NOMO-1 treated with DMSO at 0.1 percent for 48 hours (cell line): ENCODE measurements around the gene MAP1LC3B2.
"Not testable (repeated sequence)": the region's sequence is repeated elsewhere in the genome, so short reads cannot be mapped to it uniquely, and the experiment has no call there.

Experiments
- DNase-seq: peaks from one replicate; lab custom pipeline; 2025; ENCODE audit not compliant: unreplicated experiment; lab: John Stamatoyannopoulos, UW

The MAP1LC3B2 gene

DNA sequence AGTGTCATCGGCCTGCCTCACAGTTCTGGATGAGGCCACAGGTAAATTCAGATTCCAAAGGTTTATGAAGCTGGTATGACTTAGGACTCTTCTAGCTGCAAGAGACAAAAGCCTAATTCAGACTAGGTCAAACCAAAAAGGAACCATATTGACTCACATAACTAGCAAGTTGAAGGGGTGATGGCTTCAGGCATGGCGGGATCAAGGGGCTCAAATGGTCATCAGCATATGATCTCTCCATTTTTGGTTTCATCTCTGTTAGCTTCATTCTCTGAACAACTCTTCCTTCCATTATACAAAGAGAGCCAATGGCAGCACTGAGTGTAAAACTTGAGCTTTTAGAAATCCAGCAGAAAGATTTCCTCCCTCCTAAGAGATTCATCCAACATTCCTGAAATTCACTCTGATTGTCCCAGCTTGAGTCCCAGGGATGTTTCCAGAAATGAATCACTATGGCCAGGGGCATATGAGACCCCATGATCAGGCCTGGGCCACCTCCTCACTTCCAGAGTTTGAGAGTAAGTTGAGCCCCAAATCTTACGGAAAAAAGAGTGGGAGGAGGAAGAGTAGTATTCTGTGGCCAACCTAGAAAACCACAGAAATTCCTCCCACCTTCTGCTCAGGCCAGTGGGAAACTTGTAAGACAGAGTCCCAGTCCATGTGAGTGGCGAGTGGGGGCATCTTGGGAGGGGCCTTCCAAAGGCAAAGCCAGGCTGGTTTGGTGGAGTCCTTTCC, 2.0 kb upstream of the MAP1LC3B2 start:
- DNase-seq: no peak

DNA sequence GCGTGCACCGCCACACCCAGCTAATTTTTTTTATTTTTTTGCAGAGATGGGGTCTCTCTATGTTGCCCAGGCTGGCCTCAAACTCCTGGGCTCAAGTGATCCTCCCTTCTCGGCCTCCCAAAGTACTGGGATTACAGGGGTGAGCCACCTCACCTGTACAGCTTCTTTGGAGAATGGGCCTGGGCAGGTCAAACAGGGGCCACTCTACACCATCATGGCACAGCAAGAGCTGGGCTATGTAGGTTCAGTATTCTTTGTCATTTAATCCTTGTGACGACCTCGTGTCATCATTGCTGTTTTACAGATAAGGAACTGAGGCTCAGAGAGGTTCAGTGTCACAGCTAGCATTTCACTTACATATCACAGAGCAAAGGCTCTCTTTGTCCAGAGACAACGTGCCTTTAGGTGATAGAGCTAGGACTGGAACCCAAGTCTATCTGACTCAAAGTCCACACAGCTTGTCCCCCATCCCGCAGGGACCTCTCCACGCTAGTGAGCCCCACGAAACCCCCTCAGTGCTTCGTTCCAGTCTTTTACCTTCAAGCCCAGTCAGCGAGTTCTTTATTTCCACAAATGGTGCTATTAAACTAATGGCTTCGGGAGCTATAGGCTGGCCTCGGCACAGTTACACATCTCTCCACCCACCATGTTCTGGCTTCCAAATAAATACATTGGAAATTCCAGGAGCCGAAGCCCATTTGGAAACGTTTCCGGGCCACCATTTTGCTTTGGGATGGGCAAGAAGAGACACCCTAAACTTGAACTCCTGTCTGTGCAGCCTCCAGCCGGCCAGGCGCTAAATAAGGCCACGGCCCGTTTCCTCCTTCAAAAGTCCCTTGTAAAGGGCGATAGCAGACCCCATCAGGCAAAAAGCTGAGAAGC, 660 bp upstream of the MAP1LC3B2 start:
- no peak for DNase-seq

DNA sequence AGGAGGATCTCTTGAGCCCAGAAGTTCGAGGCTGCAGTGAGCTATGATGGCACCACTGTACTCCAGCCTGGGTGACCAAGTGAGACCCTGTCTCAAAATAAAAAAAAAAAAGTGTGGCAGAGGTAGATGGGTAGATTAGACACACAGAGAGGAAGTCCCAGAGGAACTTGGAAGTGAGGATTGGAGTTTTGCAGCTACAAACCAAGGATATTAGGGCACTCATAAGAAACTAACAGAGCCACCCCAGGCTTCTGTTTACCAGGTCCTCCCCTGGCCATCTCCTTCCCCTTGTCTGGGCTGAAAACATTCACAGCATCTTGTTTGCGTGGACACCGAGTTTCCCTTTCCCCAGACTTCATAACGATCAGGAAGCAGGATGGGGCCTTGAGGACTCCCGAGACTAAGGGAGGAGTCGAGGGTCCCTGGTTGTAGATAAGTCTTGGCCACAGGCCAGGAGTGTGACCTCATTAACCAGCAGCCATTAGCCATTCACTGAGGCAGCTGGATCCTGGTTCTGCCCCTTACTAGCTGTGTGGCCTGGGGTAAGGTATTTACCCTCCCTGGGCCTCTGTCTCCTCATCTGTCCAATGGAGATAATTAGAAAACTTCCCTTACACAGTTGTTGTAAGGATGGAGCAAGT, 2.1 kb downstream of the MAP1LC3B2 start:
- no peak for DNase-seq

DNA sequence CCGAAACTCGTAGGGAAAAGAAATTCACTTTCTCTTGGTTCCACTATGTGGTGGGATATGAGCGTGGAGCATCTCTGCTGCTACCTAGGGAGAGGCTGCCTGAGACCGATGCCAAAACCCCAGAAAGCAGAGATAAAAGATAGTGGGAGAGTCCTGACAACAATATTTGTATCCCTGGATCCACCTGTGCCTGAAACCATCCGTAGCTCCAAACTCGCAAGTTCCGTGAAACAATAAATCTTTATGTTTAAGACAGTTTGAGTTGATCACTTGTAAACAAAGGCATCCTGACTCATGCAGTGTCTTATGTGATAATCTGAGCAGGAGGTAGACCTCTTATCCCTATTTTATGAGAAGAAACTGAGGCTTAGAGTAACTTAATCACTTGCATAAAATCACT, 2.9 kb downstream of the MAP1LC3B2 start:
- DNase-seq: no peak

DNA sequence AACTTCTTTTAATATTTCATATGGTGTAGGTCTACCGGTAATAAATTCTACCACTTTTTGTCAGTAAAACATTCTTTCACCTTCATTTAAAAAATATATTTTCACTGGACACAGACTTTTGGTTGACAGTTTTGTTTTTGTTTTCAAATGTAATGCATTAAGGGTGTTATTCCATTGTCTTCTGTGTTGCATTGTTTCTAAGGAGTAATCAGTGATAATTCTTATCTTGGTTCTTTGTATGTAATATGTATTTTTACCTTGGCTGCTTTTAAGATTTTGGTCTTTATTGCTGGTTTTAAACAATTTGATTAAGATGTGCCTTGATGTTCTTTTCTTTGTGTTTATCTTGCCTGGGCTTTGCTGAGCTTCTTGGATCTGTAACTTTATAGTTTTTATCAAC, 4.1 kb downstream of the MAP1LC3B2 start:
- peak; percentile 2 for DNase-seq

DNA sequence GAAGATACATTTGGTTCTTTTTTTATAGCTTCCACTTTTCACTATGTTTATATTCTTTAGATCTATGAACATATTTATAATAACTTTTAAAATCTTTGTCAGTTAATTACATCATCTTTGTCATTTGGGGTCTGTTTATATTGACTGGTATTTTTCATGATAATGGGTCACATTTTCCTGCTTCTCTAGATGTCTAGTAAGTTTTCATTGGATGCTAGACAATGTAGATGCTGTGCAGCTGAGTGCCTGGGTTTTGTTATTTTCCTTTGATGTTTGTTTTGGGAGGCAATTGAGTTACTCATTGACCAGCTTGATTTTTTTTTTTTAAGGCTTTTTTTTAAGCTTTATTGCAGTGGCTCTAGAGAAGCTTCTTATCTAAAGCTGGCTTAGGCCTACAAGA, 4.9 kb downstream of the MAP1LC3B2 start:
- no peak for DNase-seq

DNA sequence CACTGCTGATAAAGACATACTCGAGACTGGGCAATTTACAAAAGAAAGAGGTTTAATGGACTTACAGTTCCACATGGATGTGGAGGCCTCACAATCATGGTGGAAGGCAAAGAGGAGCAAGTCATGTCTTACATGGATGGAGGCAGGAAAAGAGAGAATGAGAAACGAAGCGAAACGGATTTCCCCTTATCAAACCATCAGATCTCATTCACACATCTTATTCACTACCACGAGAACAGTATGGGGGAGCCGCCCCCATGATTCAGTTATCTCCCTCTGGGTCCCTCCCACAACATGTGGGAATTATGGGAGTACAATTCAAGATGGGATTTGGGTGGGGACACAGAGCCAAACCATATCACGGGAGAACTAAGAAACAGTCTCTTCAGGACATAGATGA, 6.0 kb downstream of the MAP1LC3B2 start:
- not testable (repeated sequence) for DNase-seq

DNA sequence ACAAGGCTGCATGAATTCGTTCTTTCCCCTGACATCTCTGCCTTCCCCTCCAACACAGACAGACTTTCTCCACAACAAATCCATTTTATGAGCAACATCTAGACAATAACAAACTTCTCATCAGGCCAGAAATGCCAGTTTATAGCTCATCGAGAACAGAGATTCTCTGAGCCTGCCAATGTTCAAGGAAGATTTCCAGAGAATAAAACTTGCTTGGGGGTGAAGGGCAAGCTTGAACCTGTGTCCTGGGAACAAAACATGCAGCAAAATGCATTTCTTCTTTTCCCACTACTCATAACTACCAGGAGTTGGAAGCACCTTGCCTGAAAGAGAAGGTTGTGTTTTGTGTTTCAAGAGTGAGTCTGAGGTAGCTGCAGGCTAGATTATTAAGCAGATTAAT, 6.8 kb downstream of the MAP1LC3B2 start:
- DNase-seq: no peak

DNA sequence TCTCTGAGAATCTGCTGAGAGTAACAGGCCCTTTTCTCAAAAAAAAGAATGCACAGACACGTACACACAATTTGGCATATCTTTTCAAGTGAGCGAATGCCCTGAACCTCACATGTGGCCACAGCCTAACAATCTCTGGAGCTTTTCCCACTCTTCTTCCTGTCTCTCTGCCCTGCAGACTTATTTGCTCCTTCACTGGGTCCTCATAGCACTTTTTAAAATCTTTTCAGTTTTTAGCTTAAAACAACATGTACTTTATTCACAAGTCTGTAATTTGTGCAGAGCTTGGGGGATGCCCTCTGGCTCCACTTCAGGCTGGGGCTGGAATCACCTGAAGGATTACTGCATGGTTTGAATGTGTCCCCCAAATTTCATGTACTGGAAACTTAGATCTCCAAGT, 9.0 kb downstream of the MAP1LC3B2 start:
- DNase-seq: no peak

DNA sequence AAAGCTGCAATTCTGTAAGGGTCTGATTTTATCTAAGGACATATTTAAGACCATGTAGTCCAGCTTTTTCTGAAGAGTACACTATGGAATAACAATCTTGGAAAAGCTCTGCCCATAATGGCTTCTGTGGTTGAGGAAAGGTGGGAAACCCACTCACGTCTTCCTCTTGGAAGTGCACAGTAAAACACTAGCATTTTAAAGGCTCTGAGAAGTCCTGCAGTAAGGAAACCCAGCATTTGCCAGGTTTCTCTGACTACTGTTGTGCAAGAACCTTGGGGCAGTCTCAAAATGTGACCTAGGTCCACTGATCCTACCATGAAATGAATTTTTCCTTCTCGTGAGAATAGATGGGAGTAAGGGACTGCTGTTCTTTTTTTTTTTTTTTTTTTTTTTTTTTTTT, 11.9 kb downstream of the MAP1LC3B2 start:
- no peak for DNase-seq

DNA sequence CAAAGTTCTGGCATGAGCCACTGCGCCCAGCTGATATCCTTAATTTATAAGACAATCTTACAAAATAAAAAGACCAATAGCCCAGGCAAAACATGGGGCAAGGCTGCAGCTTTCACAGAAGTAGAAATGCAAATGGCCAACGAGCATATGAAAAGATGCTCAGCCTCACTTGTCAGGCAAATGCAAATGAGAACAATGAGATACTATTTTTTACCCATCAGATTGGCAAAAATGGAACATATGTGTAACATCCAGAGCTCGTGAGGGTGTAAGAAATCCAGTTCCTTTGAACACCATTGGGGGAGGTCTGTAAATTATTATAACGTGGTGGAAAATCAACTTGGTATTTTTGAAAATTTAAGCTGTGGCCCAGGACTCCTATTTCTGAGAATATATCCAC, 14.6 kb downstream of the MAP1LC3B2 start:
- no peak for DNase-seq

DNA sequence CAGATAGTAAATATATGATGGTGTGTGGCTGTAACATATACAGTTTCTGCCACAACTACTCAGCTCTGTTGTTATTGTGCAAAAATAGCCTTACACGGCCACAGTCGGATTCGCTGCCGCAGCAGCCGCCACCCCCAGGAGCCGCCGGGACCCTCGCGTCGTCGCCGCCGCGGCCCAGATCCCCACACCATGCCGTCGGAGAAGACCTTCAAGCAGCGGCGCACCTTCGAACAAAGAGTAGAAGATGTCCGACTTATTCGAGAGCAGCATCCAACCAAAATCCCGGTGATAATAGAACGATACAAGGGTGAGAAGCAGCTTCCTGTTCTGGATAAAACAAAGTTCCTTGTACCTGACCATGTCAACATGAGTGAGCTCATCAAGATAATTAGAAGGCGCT, 16.6 kb downstream of the MAP1LC3B2 start:
- DNase-seq: not testable (repeated sequence)

DNA sequence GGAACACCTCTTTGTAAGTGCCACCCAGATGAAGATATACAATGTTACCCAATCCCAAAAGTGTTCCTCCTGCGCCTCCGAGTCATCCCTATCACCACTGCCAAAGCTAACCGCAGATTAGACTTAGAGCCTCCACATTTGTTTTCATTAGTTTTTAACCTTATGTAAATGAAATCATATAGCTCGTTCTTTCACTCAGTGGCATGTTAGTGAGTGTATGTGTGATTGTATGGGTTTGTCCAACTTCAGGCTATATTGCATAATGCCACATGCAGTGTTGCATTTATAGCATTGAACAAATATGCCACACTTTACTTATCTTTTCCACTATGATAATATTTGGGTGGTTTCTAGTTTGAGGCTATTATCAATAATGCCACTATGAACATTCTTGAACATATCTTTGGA, 18.0 kb downstream of the MAP1LC3B2 start:
- DNase-seq: no peak

DNA sequence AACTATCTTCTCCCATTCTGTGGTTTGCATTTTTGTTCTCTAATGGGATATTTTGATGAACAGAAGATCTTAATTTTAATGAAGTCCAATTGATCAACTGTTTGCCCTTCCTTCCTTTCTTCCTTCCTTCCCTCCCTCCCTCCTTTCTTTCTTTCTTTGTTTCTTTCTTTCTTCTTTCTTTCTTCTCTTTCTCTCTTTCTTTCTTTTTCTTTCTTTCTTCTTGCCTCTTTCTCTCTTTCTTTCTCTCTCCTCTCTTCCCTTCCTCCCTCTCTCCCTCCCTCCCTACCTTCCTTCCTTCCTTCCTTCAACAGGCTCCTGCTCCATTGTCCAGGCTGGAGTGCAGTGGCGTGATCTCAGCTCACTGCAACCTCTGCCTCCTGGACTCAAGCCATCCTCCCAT, 18.9 kb downstream of the MAP1LC3B2 start:
- DNase-seq: no peak

DNA sequence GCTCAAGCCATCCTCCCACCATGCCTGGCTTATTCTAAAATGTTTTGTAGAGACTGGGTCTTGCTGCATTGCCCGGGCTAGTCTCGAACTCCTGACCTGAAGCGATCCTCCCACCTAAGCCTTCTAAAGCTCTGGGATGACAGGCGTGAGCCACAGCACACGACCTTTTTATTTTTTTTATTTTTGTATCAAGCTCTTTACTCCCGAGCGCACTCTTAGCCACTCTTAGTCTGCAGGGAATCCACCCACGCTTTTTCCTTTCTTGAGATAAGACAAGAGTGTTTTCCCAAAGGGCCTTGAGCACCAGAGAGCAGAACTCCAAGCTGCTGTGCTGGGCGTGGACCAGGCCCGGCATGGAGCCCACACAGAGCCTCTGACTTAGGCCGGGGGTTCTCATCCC, 23.4 kb downstream of the MAP1LC3B2 start:
- DNase-seq: no peak

DNA sequence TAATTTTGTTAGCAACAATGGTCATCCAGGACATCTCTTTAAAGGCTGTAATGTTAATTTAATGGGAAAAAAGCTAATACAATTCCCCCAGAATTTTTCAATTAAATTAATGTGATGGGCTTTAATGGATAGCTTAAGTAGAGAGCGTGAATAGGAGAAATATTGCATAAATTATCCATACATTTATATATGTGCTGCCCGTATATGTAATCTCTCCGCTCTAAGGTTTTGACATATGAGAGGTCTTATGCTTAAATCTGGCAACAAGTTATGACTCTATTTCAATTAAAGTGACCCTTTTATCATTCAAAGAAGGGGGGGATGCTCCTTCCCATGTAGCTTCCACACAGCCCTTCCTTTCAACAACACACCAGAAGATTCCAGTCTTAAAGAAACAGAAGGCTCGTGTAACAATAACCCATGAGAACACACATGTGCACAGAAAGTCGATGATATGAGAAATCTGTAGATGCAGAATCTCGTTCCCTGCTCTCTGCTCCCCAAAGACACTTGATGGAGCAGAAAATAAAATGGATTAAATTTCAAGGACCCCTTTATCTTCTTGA, 24.0 kb downstream of the MAP1LC3B2 start:
- no peak for DNase-seq

DNA sequence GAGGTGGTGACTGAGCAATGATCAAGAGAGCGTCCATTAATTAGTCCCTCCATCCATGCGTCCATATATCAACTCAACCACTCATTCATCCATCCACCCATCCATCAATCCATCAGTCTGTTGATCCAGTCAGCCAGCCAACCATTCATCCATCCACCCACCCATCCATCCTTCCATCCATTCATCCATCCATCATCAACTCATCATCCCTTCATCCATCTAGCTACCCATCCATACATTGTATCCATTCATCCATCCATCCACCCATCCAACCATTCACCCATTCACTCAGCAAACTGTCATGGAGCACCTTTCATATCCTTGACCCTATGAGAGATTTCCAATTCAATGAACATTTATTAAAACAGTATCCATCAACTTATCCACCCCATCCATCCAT, 28.1 kb downstream of the MAP1LC3B2 start:
- DNase-seq: no peak

DNA sequence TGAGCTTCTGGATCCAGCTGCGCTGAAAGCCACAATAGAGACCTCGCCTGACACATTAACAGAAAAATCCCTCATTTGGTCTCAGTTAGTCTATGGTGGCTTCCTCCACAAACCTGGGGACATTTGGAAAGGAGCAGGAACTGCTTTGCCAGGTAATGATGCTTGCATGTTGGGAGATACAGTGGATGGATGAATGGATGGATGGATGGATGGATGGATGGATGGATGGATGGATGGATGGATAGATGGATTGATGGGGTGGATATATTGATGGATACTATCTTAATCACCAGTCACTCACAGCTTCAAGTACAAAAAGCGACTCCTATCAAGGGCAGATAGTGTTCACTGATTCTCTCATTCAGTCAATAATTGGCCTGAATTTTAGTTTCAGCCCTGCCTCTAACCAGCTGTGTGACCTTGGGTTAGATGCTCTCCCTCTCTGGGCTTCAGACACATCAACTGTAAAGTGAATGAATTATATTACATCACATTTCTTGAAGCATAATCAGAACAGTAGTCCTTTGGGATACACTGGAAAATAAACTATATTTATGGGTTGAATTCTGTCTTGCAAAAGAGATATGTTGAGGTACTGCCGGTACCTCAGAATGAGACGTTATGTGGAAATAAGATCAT, 29.3 kb downstream of the MAP1LC3B2 start:
- no peak for DNase-seq

DNA sequence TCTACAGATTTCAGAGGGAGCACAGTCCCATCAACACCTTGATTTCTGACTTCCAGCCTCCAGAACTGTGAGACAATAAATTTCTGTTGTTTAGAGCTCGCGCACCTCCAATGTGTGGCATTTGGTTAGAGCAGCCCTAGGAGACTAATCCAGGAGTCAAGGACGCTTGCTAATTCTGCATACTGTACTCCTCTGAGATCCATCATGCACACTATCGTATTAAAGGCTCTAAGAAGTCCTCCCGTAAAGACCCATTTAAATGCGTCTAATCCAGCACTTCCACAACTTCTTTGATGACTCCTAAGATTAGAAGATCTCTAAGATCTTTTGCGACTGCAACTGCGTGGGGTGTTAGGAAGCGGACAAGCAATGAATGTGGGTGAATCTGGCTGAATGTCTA, 30.4 kb downstream of the MAP1LC3B2 start:
- no peak for DNase-seq

DNA sequence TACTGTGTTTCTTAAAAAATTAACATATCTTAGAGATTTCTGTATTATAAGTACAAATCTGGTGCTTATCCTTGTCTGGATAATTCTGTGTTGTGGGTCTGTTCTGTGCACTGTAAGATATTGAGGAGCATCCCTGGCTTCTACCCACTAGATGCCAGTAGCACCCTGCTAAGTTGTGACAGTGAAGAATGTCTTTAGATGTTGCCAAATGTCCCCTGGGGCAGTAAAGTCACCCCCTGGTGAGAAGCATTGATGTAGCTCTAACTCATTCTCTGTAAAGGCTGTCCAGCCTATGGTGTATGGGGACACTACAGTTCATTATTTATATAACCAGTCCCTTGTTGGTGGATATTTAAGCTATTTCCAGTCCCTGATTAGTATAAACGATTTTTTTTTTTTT, 31.4 kb downstream of the MAP1LC3B2 start:
- DNase-seq: peak; percentile 53
